ENCODE results near the gene TRMT44.

The TRMT44 gene

DNA sequence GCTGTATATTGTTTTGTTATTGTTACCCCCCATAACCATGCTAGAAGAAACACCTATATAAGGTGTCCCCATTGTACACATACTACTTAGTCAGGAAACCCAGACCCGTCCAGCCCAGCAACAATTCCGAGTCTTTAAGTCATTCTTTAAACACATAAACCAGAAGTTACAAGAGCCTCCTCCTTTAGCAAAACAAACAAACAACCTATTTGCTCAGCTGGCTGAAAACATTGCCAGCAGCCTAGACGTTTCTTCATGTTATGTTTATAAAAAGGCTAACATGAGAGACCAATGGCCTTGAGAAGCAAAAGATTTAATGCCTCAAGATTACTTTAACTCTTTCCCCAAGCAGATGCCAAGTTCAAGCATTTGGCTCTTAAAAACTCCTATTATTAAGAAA lies 1.4 kb upstream of the TRMT44 start:
- Mint-ChIP-seq H3K4me1 (peaks cover 83% of the 10 kb centered on the region), H3K9me3 (no peaks in the 10 kb centered on the region), H3K27me3 (peaks cover 2% of the 10 kb centered on the region), H3K27ac (peak overlapping the region; percentile 33), H3K4me3 (peak overlapping the region; percentile 99), H3K36me3 (ENCODE audit: low read depth) (peaks cover 19% of the 10 kb centered on the region)
- no peak for ATAC-seq
- no peak for DNase-seq

DNA sequence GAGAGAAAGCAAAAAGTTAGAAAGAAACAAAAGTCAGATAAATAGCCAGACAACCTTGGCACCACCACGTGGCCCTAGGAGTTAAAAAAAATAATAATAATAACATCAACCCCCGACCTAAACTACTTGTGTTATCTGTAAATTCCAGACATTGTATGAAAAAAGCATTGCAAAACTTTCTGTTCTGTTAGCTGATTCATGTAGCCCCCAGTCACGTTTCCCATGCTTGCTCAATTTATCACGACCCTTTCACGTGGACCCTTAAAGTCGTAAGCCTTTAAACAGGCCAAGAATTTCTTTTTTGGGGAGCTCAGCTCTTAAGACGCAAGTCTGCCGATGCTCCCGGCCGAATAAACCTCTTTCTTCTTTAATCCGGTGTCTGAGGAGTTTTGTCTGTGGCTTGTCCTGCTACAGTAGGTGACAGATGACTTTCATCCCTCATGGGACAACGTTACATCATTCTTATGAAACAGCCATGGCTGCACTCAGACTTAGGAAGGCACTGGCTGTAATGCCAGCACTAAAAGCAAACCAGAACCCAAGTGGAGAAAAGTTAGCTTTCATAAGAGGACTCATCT lies 574 bp upstream of the TRMT44 start:
- ATAC-seq: peak; percentile 39
- peaks cover 2% of the 10 kb centered on the region for H3K27me3 Mint-ChIP-seq
- peak overlapping the region; percentile 100 for H3K27ac Mint-ChIP-seq
- peak; percentile 9 for DNase-seq
- no peaks in the 10 kb centered on the region for H3K9me3 Mint-ChIP-seq
- peaks cover 81% of the 10 kb centered on the region for H3K4me1 Mint-ChIP-seq
- H3K4me3 Mint-ChIP-seq: peak overlapping the region; percentile 99
- peaks cover 19% of the 10 kb centered on the region for H3K36me3 Mint-ChIP-seq (ENCODE audit: low read depth)

DNA sequence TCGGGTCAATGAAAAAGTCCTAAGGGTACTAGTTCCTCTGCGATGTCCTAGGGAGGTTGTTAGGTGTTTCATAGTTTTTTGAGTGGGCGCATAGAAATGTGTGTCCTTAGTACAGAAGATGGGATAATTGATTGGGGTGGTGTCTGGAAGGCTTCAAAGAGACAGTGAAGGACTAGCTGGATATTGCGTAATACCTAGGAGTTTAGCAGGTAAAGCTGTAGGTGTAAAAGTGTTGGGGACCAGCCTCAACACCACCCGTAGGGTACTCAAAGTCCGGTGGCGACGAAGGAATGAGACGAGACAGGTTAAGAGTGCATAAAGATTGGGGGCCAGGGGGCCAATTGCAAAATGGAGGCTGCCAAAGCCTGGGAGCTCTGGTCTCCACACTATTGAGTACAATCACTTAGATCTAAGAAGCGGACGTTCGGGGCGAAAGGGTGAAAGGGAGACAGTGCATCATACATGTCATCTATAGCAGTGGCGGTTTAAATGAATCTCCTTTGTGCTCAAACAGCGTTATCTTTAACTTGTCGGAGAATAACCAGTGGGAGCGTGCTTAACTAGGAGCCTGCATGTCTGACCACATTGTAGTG lies 1.0 kb downstream of the TRMT44 start:
- Mint-ChIP-seq H3K27me3 (peaks cover 2% of the 10 kb centered on the region), H3K9me3 (no peaks in the 10 kb centered on the region), H3K36me3 (ENCODE audit: low read depth) (peaks cover 23% of the 10 kb centered on the region), H3K4me1 (peaks cover 73% of the 10 kb centered on the region), H3K27ac (peak overlapping the region; percentile 78), H3K4me3 (peak overlapping the region; percentile 99)
- no peak for ATAC-seq
- no peak for DNase-seq

DNA sequence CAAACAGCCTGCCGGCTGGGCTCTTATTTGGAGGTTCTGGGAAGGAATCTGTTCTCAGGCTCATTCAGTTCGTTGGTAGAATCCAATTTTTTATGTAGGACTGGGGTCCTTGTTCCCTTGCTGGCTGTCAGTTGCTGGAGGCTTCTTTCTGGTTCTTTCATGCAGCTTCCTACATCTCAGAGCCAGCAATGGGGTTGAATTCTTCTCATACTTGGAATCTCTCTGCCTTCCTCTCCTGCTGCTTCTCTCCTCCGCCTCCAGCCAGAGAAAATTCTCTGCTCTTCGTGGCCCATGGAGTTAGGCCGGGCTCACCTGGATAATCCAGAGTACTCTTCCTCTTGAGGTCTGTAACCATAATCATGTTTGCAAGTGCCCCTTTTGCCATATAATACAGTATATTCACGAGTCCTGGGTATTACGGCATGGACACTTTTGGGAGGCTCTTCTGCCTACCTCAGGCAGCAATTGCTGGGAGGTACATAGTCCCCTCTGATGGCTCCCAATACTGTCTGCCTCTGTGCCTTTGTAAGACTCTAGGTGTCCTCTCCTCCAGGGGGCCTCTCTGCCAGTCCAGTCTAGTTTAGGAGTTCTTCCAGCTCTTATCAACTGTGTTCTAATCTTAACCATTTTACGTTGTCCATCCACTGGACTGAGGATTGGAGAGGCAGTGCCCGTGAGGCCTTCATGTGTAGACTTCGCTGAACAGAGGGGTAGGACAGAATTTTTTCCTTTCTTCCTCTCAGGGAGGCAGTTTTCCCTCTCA lies 2.2 kb downstream of the TRMT44 start:
- Mint-ChIP-seq H3K27ac (no peak overlapping the region), H3K36me3 (ENCODE audit: low read depth) (peaks cover 19% of the 10 kb centered on the region), H3K4me3 (peak overlapping the region; percentile 99), H3K9me3 (no peaks in the 10 kb centered on the region), H3K27me3 (peaks cover 2% of the 10 kb centered on the region), H3K4me1 (peaks cover 65% of the 10 kb centered on the region)
- no peak for ATAC-seq
- no peak for DNase-seq

DNA sequence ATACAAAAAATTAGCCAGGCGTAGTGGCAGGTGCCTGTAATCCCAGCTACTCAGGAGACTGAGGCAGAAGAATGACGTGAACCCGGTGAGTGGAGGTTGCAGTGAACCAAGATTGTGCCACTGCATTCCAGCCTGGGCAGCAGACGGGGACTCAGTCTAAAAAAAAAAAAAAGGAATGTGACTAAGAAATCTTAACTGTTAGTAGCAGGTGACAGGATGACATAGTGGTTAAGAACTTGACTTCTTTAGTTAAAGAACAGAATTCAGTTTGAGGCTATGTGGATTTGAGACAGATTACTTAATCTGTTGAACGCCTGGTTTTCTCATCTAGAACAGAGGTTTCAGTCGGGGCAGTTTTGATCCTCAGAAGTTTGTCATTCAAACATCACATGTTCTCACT lies 3.2 kb downstream of the TRMT44 start:
- peaks cover 57% of the 10 kb centered on the region for H3K4me1 Mint-ChIP-seq
- no peak for ATAC-seq

DNA sequence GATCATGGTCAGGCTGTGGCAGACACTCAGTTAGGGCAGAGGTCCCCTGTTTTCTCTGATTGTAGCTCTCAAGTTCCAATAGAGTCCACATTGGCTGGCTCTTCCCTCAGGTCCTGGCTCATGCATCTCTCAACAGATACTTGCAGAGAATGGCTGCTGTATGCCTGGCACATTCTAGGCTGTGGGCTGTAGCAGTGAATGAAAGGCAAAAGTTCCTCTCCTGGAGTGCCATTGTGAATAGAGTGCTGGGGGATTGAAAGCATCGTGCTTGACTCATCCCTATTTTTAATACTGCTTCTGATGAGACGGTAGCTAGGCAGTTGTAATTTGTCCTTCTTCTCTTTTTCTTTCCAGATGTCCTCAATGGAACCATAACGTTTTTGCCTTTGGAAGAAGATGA lies 5.5 kb downstream of the TRMT44 start:
- no peaks in the 10 kb centered on the region for H3K9me3 Mint-ChIP-seq
- H3K4me3 Mint-ChIP-seq: no peak overlapping the region
- DNase-seq: no peak
- peaks cover 38% of the 10 kb centered on the region for H3K4me1 Mint-ChIP-seq
- ATAC-seq: no peak
- peaks cover 19% of the 10 kb centered on the region for H3K36me3 Mint-ChIP-seq (ENCODE audit: low read depth)
- no peak overlapping the region for H3K27ac Mint-ChIP-seq
- H3K27me3 Mint-ChIP-seq: no peaks in the 10 kb centered on the region

More for the DNA sequence above, 3.2 kb downstream of the TRMT44 start:
- H3K4me3 Mint-ChIP-seq: no peak overlapping the region
- H3K27ac Mint-ChIP-seq: no peak overlapping the region
- H3K9me3 Mint-ChIP-seq: no peaks in the 10 kb centered on the region
- H3K36me3 Mint-ChIP-seq (ENCODE audit: low read depth): peaks cover 20% of the 10 kb centered on the region
- no peak for DNase-seq
- H3K27me3 Mint-ChIP-seq: peaks cover 2% of the 10 kb centered on the region

DNA sequence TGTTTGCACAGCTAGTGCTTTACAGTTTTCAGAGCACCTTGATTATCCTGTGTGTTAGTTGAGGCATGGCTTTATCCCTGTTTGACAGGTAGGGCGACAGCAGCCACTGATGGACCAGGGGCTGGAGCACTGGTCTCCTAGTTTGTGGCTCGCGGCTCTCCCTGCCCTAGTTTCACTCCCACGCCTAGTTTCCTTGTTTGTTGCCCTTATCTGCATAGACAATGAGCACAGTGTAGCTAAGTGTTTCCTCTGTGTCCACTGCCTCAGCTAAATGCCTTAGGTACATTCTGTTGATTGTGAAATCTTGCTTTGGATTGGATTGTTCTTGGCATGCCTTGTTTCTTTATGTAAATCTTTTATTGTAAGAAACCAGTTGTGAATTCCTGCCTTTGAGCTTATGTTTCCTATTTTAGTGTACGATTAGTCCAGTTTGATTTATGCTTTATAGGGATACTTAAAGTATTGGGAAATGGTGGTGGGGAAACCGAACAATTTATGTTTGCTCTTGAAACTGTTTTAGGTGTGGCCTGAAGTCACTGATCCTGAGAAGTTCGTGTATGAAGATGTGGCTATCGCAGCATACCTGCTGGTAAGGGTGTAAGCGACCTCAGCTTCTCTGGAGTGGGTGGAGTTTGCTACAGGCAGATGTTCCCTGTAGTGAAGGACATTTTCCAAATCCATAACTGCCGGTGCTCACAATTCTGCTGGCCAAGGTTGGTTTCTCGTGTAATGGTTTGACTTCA lies 11.0 kb downstream of the TRMT44 start:
- Mint-ChIP-seq H3K27ac (peak overlapping the region; percentile 16), H3K9me3 (no peaks in the 10 kb centered on the region), H3K4me3 (no peak overlapping the region), H3K36me3 (ENCODE audit: low read depth) (peaks cover 39% of the 10 kb centered on the region), H3K27me3 (no peaks in the 10 kb centered on the region), H3K4me1 (no peaks in the 10 kb centered on the region)
- ATAC-seq: no peak
- DNase-seq: no peak

DNA sequence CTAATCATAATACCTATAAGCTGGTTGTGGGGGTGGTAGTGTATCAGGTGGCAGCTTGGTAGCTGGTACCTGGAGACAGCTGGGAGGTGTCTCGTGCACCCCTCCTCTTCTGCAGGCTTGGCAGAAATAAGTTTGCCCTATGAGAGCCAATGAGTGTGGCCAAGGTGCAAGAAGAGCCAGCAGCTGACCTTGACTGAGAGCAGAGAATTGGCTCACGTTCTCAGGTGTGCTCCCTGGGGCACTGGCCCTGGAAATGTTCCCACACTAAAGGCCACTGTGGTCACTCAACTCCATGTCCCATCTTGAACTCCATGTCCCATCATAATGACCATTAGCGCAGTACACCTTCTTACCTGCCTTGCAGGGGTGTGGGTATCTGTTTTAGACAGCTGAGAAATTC lies 13.4 kb downstream of the TRMT44 start:
- Mint-ChIP-seq H3K27ac (no peak overlapping the region), H3K9me3 (no peaks in the 10 kb centered on the region), H3K4me1 (no peaks in the 10 kb centered on the region), H3K36me3 (ENCODE audit: low read depth) (peaks cover 44% of the 10 kb centered on the region), H3K4me3 (no peak overlapping the region), H3K27me3 (no peaks in the 10 kb centered on the region)
- ATAC-seq (no peak), DNase-seq (no peak)

DNA sequence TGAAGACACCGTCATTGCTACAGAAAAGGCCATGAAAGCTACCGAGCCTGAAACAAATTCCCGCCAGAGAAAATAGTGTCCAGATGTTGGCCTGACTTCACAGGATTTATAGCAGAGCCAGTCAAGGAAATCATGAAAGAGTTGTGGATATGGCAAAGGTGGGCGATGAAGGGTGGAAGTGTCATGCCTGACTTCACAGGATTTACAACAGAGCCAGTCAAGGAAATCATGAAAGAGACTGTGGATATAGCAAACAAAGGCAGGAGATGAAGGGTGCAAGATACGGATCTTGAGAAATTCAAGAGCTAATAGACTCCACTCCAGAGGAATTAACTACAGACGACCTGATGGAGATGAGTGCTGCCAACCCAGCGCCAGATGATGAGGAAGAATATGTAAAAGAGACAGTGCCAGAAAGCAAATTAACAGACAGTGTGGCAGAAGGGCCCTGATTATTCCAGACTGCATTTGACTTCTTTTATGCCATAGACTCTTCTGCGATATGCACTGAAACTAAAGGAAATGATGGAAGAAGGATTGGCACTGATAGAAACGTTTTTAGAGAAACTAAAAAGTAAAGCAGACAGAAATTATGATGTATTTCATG lies 17.2 kb downstream of the TRMT44 start:
- Mint-ChIP-seq H3K9me3 (no peaks in the 10 kb centered on the region), H3K27ac (no peak overlapping the region), H3K4me1 (no peaks in the 10 kb centered on the region), H3K36me3 (ENCODE audit: low read depth) (peaks cover 29% of the 10 kb centered on the region), H3K27me3 (no peaks in the 10 kb centered on the region), H3K4me3 (no peak overlapping the region)
- DNase-seq (no peak), ATAC-seq (no peak)

DNA sequence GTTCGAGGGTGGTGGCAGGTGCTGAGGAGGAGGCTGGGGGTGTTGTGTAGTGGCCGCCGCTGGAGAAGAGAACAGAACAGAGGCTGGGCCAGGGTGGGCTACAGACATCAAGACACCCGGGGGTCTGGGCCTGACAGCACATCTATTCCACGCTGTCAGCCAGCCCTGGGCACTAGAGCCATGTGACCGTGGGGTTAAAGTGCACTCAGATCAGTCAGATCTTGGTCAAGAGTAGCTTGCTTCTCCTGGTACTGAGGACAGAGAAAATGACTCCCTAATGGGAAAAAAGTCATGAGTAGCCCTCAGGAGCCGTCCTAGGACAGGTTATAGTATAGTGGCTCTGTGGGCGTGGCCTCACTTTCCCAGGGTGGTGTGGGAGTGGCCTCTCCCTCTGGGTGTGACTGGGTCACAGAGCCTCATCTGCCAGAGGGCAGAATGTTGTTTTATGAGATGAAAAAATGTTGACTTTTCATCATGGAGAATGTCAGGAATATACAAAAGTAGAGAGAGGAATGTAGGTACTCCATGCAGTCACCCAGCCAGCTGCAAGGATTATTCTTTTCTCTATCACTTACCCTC lies 19.4 kb downstream of the TRMT44 start:
- no peak overlapping the region for H3K27ac Mint-ChIP-seq
- peaks cover 18% of the 10 kb centered on the region for H3K36me3 Mint-ChIP-seq (ENCODE audit: low read depth)
- DNase-seq (no peak), ATAC-seq (no peak)
- no peaks in the 10 kb centered on the region for H3K4me1 Mint-ChIP-seq
- H3K9me3 Mint-ChIP-seq: no peaks in the 10 kb centered on the region
- H3K27me3 Mint-ChIP-seq: no peaks in the 10 kb centered on the region
- no peak overlapping the region for H3K4me3 Mint-ChIP-seq

DNA sequence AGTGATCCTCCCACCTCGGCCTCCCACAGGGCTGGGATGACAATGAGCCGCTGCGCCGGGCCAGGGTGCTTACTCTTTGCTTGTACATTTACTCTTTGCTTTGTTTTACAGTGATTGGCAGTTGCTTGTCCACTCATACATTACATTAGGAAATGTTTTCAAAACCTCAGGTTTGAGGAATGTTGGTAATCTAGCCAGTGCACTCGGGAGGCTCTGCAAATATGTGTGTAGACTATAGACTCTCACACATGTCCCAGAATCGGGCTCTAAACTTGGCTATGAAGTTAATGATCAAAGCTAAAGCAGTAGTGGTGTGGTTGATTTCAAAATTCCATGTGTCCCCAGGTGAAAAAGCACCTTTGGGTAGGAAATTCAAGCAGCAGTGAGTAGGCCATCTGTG lies 20.5 kb downstream of the TRMT44 start:
- no peak for DNase-seq
- Mint-ChIP-seq H3K27me3 (no peaks in the 10 kb centered on the region), H3K27ac (no peak overlapping the region), H3K36me3 (ENCODE audit: low read depth) (peaks cover 26% of the 10 kb centered on the region), H3K4me1 (no peaks in the 10 kb centered on the region), H3K4me3 (no peak overlapping the region), H3K9me3 (no peaks in the 10 kb centered on the region)
- ATAC-seq: no peak

DNA sequence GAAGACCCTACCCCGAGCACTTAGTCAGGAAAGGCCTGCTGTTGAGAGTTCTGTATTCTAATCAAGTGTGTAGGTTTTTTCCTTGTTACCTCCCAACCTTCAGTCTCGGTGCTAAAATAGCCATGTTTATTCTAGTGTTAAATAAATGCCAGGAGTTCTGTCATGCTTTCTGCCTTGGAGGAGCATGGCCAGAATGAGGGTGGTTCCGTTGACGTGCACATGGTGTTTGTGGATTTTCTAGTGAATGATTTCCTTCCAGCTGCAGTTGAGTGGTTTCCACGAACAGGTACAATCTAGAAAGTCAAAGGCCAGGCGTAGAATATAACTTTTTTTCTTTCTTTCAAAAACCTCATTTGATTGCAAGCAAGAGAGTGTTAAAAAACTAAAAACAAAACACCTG lies 21.0 kb downstream of the TRMT44 start:
- no peaks in the 10 kb centered on the region for H3K4me1 Mint-ChIP-seq
- no peak for DNase-seq
- no peaks in the 10 kb centered on the region for H3K27me3 Mint-ChIP-seq
- ATAC-seq: no peak
- peaks cover 23% of the 10 kb centered on the region for H3K36me3 Mint-ChIP-seq (ENCODE audit: low read depth)
- no peak overlapping the region for H3K4me3 Mint-ChIP-seq
- no peak overlapping the region for H3K27ac Mint-ChIP-seq
- H3K9me3 Mint-ChIP-seq: no peaks in the 10 kb centered on the region

DNA sequence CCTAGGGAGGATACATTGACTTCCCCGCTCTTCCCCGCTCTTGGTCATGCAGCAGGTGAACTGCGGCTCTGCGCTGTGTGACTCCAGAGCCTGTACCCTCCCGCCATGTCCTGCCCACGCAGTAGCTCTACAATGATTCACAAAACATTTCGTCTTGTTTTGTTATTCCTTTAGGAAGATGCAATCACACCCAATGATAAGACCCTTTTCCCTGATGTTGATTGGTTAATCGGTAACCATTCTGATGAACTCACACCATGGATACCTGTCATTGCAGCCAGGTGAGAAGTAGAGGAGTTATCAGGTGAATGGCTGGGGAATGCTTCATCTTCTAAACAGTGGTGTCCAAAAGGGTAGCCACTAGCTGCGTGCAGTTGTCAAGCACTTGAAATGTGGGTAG lies 23.2 kb downstream of the TRMT44 start:
- Mint-ChIP-seq H3K4me3 (no peak overlapping the region), H3K27ac (no peak overlapping the region), H3K27me3 (no peaks in the 10 kb centered on the region), H3K36me3 (ENCODE audit: low read depth) (peaks cover 24% of the 10 kb centered on the region), H3K4me1 (no peaks in the 10 kb centered on the region), H3K9me3 (no peaks in the 10 kb centered on the region)
- no peak for ATAC-seq
- DNase-seq: no peak

DNA sequence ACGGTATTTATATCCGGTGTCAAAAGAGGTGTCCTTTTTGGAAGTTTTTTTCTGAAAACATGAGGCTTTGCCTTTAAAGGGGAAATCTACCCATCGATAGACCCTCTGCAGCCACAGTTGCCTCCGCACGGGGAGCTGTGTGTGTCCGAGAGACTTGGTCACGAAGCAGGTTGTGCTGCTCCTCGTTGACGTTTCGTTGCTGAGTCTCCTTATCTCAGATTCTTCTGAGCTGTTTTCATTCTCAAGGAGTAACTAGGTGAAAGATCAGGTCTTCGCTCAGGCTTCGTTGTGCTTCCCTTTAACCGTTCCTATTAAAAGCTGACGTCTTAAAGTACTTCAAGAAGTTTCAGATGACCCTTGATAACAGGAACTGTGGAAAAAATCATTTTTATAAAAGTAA lies 23.8 kb downstream of the TRMT44 start:
- H3K36me3 Mint-ChIP-seq (ENCODE audit: low read depth): peaks cover 27% of the 10 kb centered on the region
- ATAC-seq: no peak

More for the DNA sequence above, 23.8 kb downstream of the TRMT44 start:
- no peak for DNase-seq
- H3K9me3 Mint-ChIP-seq: no peaks in the 10 kb centered on the region
- H3K27me3 Mint-ChIP-seq: no peaks in the 10 kb centered on the region
- H3K4me1 Mint-ChIP-seq: no peaks in the 10 kb centered on the region
- no peak overlapping the region for H3K4me3 Mint-ChIP-seq
- no peak overlapping the region for H3K27ac Mint-ChIP-seq

Measured in activated naive CD8-positive, alpha-beta T cell treated with anti-CD3 and anti-CD28 coated beads, Interleukin-2, amount 50 U/mL, for 24 hours (primary cell).